HG03457 (cell line): ENCODE results near the gene C1QTNF9.
"Not testable (repeated sequence)": the region's sequence is repeated elsewhere in the genome, so short reads cannot be mapped to it uniquely, and the experiment has no call there.

Experiments
- ATAC-seq: cut with Tn5 transposase; IDR thresholded peaks from one replicate; pipeline ENCODE4 v1.9.1; 2021; ENCODE audit warnings: moderate number of reproducible peaks; ENCODE audit not compliant: unreplicated experiment

Gene C1QTNF9

GRCh38 chr13:24319641-24320040, 10.3 kb downstream of the C1QTNF9 start:
- ATAC-seq: not testable (repeated sequence)

- not testable (repeated sequence) for ATAC-seq
These were observed 12.0 kb downstream of the C1QTNF9 start for GRCh38 chr13:24321416-24321815.

DNA sequence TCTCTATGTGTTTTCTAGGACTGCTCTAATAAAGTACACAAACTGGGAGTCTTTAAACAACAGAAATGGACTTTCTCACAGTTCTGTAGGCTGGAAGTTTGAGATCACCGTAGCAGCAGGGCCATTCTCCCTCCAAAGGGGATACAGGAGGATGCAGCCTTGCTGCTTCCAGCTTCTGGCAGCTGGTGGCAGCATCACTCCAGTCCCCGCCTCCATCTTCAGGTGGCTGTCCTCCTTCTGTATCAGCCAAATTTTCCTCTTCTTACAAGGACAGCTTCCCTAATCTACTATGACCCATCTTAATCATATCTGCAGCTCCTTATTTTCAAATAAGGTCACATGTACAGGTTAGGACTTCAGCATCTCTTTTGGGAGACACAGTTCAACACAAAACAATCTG, 13.1 kb downstream of the C1QTNF9 start:
- not testable (repeated sequence) for ATAC-seq

GRCh38 chr13:24323036-24323738, 13.8 kb downstream of the C1QTNF9 start:
- no peak for ATAC-seq

GRCh38 chr13:24323739-24324075, 14.3 kb downstream of the C1QTNF9 start:
- no peak for ATAC-seq

GRCh38 chr13:24327598-24327997, 18.2 kb downstream of the C1QTNF9 start:
- ATAC-seq: not testable (repeated sequence)

DNA sequence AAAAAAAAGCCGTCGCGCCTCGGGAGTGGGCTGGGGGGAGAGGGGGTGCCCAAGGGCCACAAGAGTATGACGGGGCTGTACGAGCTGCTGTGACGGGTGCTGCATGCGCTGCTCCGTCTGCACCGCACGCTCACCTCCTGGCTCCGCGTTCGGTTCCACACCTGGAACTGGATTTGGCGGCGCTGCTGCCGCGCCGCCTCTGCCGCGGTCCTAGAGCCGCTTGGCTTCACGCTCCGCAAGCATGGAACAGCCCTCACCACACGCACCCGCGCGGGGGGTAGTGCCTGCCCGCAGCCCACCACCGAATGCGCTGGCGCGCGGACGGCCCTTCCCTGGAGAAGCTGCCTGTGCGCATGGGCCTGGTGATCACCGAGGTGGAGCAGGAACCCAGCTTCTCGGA, 18.8 kb downstream of the C1QTNF9 start:
- ATAC-seq: no peak

DNA sequence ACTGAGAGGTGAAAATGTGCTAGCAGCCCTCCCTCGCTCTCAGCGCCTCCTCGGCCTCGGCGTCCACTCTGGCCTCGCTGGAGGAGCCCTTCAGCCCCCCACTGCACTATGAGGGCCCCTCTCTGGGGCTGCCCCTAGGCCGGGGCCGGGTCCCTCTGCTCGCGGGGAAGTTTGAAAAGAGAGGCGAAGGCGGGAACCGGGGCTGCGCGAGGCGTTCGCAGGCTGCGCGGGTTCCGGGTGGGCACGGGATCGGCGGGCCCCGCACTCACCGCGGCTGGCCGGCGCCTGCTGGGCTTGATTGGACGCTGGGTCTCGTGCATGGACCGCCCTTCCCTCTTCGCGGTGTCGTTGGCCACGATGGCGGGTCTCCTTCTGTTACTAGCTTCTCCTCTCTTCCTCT, 29.3 kb downstream of the C1QTNF9 start:
- ATAC-seq: no peak

DNA sequence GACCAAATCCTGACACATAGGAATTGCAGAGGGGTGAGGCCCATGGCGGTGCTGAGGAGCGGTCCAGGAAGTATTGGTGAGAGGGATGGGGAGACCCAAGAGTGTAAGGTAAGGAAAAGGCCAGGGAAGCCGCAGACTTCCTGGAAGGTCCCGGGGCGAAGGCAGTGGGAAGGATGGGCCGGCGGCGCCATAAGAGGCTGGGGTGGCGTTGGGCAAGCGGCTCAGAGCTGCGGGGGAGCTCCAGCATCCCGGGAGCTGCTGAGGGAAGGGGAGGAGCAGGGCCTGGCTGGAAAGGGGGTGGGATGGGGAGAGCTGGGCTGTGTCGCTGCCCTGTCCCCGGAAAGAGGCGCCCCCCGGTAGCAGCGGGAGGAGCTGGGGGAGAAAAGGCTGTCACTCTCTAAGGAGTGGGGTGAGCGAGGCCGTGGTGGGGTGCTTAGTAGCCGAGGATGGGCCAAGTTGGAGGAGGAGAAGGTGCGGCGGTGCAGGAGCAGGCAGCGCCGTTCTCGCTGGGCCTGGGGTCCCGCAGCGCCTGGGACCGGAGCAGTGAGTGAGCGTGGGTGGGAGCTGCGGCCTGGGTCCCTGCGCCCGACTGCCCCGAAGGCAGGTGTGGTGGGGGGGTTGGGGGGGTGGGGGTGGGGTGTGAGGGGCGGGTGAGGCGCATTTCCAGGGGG, 30.7 kb downstream of the C1QTNF9 start:
- ATAC-seq: no peak

GRCh38 chr13:24340608-24340955, 31.2 kb downstream of the C1QTNF9 start:
- ATAC-seq: no peak

GRCh38 chr13:24341439-24341838, 32.1 kb downstream of the C1QTNF9 start:
- ATAC-seq: no peak

GRCh38 chr13:24348385-24348784, 39.0 kb downstream of the C1QTNF9 start:
- no peak for ATAC-seq

- no peak for ATAC-seq
These were observed 39.6 kb downstream of the C1QTNF9 start for GRCh38 chr13:24348797-24349515.

- not testable (repeated sequence) for ATAC-seq
These were observed 40.6 kb downstream of the C1QTNF9 start for GRCh38 chr13:24349778-24350664.

DNA sequence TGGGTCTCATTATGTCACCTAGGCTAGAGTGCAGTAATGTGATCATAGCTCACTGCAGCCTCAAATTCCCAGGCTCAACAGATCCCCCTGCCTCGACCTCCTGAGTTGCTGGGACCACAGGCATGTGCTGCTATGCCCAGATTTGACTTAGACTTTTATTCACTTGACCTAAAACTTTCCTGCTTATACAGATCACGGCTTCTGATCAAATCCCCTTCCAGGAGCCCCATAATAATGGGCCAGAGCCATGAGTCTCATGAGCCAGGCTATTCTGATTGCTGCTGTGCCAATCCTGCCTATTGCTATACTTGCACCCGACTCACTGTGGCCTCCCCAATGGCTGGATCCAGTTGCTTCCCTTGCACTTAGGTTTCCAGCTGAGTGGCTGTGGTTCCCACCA, 42.0 kb downstream of the C1QTNF9 start:
- ATAC-seq: no peak

DNA sequence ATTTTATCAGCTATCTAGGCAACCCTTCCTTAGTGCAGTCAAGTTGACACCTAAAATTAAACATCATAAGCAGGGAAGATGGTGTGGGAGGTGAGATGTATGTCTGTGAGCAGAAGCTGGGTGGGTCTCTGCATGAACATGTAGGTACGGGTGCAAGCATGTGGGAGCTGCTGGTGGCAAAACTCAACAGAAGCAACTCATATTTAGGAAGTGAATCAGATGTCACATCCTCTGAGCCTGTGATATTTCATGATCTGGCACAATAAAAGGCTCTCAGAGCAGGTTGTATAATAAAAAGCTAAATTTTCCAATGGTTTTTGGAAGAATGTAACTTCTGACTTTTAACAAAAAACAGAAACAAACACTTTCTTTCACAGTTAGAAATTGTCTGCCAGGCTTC, 44.4 kb downstream of the C1QTNF9 start:
- no peak for ATAC-seq

GRCh38 chr13:24355103-24355502, 45.7 kb downstream of the C1QTNF9 start:
- no peak for ATAC-seq

DNA sequence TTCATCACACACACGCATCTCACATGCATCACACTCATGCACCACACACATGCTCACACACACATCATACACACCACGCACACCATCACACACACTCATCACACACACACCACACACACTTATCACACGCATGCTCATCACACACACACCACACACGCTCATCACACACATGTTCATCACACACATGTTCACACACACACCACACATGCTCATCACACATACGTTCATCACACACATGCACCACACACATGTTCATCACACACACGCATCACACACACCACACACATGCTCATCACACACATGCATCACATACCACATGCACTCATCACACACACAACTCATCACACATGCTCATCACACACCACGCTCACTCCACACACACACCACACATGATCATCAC, 46.9 kb downstream of the C1QTNF9 start:
- ATAC-seq: no peak

- ATAC-seq: no peak
These were observed 47.5 kb downstream of the C1QTNF9 start for GRCh38 chr13:24356837-24357236.

GRCh38 chr13:24357756-24358155, 48.4 kb downstream of the C1QTNF9 start:
- ATAC-seq: no peak

DNA sequence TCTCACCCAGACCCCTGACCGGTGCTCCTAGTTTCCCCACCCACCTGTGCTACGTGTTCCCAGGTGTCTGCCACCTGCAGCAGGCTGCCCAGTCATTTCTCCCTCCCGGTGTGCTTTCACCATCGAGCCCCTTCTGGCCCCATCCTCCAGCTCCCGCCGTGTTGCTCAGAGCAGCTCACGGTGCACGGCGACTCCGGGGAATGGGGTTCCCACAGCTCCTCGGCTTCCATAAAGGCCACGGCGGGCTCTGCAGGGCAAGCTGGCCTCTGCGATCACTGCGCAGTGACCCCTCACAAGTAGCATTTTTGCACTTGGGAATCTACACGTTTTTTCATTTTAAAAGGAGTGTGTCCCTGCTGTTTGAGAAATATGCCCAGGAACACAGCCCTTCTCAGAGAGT, 49.5 kb downstream of the C1QTNF9 start:
- not testable (repeated sequence) for ATAC-seq
